Mesenteric fat pad (tissue), 1 donor: ENCODE data around the gene ARSB. TPM values are rescaled to one million over a fixed set of nuclear protein-coding genes. Genes with fewer than 3 reads are reported as not detected.
"Not testable (repeated sequence)": the region's sequence is repeated elsewhere in the genome, so short reads cannot be mapped to it uniquely, and the experiment has no call there.

Source experiments
- DNase-seq: peaks from one replicate; pipeline ENCODE4 v3.0.0-alpha.2; 2020; ENCODE audit warnings: low spot score
- total RNA-seq: library from RNA; stranded (reverse); fragmentation: NEBNext Ultra II Directional; extraction: Animal tissue kit (Norgen Biotek cat#: 25700); gene quantifications from one replicate; pipeline ENCODE4 v1.2.1, GENCODE V29; 2021
- donor health status: DM: yes; HTN: yes; CAD: no.

The ARSB gene
- total RNA-seq, 1 donor from 2014 or later, result 16.7 TPM

- DNase-seq, result no peak
Observed at GRCh38 chr5:78779771-78780616, 205.1 kb downstream of the ARSB start.

- no peak for DNase-seq
Observed at GRCh38 chr5:78779262-78779661, 205.8 kb downstream of the ARSB start.

GRCh38 chr5:78778538-78778937 lies 206.6 kb downstream of the ARSB start:
- DNase-seq, result no peak

- no peak for DNase-seq
Observed at GRCh38 chr5:78777901-78778300, 207.2 kb downstream of the ARSB start.

GRCh38 chr5:78776637-78777036 lies 208.5 kb downstream of the ARSB start:
- DNase-seq, result no peak

- no peak for DNase-seq
Observed at GRCh38 chr5:78773655-78774054, 211.5 kb downstream of the ARSB start.

- no peak for DNase-seq
Observed at GRCh38 chr5:78771260-78772205, 213.6 kb downstream of the ARSB start.

DNA sequence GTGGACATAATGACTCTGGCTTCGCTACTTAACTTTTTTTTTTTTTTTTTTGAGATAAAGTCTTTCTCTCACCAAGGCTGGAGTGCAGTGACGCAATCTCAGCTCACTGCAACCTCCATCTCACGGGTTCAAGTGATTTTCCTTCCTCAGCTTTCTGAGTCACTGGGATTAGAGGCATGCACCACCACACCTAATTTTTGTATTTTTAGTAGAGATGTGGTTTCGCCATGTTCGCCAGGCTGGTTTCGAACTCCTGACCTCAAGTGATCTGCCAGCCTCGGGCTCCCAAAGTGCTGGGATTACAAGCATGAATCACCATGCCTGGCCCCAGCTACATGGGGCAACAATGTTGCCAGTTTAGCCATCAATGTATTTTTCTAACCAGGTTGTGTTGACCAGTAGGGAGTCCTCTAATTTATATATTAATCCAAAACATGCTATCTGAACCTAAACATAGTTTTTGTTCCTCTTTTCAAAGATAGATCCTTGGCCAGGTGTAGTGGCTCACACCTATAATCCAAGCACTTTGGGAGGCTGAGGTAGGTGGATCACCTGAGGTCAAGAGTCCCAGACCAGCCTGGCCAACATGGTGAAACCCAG lies 216.2 kb downstream of the ARSB start:
- no peak for DNase-seq

DNA sequence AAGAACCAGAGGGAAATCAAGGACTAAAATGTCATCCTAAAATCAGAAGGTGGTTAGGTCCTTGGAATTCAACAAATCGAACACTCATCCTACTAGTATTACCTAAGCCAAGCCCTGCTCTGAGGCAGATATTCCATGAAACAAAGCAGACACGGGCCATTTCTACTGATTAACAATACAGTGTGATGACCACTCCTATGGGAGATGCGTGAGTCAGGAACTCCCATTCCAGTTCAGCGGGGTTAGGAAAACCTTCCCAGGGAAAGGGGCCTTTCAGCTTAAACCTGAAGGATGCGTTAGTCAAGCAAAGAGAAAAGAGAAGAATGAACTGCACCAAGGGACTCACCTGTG lies 218.7 kb downstream of the ARSB start:
- no peak for DNase-seq

GRCh38 chr5:78765756-78766411 lies 219.2 kb downstream of the ARSB start:
- no peak for DNase-seq

DNA sequence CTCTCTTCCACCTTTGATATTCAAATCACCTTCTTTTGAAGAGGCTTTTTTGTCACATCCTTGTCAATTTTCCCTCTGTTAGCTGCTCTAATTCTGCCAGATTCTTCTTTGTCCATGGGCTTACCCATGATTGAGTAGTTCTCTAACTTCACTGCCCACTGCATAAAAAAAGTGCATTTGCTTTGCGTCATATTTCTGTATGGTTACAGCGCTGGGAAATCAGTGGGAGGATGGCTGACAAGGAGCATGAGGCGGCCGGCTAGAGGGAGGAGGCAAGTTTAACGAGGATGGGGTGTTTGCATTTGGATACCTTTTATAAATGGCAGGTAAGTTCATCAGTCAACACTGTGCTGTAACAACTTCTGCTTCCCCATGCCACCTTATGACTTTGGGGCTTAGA lies 220.0 kb downstream of the ARSB start:
- no peak for DNase-seq

DNA sequence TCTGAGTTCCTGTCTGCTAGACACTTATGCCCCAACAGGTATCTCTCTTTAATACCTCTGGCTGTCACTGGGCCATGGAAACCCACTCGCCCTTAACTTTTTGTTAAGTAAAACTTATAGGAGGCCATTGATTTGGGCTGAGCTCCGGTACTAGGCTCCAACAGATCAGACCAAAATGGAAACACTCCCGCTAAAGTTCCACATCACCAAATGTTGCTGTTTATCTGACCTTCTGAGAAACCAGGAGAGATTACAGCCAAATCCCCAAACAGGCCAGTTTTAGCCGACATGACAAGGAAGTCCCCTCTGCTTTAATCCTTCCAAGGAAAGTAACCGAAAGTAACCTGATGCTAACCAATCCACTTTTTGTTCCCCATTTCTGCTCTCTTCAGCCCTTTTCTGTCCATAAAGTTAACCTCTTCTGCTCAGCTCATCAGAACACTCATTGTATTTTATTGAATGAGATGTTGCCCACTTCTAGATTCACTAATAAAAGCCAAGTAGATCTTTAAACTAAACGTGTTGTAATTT lies 221.4 kb downstream of the ARSB start:
- DNase-seq, result no peak

GRCh38 chr5:78762743-78763142 lies 222.4 kb downstream of the ARSB start:
- not testable (repeated sequence) for DNase-seq

DNA sequence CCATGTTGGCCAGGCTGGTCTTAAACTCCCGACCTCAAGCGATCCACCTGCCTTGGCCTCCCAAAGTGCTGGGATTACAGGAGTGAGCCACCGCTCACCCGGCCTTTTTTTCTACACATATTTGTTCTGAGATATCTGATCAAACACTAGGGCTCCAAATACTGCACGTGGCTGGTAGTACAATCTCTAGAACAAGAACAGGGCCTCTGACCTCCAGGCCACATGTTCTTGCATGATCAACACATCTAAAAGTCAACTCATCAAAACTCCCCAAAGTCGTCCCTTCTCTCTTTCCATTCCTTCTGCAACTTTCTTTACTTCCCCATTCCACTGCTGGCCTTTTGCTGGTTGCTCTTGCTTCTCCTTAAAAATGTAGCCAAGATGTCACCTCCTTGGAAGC lies 223.3 kb downstream of the ARSB start:
- DNase-seq, result no peak

DNA sequence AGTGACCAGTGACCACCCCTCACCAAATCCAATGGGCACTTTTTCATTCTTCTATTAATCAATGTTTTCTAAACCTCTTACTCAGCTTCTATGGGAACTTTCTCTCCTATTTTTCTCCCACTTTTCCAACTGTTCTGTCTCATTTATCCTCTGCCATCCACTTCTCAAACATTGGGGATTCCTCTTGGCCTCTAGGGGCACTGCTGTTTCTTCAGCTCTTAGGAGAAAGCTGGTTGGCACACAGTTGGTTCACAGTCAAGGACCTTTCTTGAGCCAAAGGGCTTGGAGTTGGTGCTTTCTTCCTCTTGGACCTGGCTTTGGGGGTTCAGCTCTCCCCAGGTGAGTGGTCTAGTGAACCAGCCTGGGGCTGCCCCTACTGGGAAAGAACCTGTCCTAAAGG lies 224.3 kb downstream of the ARSB start:
- no peak for DNase-seq

DNA sequence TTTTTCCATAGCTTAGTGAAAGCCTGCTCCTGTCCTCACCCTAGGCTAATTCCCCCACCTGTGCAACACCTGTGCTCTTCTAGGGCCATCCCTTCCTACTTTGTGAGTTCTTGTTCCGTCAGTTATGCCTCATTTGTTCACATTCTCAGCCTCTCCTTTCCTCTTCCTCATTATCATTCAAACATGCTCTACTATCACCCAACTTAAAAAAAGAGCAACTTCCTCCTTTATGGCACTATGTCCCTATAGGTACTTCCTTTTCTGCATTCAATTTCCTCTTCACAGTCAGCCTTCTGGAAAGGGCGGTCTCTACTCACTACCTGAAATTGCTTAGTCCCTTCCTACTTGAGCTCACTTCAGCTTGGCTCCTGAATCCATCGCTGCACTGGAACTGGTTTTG lies 224.7 kb downstream of the ARSB start:
- no peak for DNase-seq

GRCh38 chr5:78758169-78758839 lies 226.8 kb downstream of the ARSB start:
- no peak for DNase-seq

DNA sequence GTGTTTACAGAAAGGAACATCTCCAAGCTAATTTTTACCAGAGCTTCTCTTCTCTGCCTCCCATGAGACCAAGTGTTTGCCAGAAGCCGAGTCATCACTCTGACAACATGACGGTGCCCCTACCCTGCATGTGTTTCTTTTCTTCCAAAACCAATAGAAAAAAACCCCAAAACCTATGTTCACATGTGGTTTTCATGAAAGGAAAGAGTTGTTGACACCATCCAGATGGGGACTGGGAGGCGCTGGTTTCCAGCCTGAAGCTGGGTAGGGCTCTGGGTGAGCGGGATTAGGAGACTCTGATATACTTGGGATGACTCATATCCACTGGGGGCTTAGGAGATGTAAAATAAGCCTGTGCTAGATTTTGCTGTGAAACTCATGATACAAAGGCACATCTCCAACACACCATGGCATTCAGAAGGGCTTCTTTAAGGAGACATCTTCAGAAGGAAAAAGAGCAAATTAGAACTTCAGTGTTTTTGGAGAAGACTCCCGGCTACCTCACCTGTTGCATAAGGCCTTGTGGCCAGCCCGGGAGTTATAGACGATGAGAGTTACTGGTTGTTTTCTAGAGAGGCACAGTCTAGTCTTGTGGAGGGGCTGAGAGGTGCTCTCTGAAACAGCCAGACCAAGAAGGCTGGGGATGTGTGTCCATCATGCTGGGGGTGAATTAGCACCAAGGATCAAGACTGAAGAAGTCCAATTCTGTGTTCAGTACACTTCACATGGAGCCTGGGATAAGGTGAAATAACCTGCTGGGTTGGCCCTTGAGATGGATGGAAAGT lies 227.6 kb downstream of the ARSB start:
- DNase-seq, result no peak

DNA sequence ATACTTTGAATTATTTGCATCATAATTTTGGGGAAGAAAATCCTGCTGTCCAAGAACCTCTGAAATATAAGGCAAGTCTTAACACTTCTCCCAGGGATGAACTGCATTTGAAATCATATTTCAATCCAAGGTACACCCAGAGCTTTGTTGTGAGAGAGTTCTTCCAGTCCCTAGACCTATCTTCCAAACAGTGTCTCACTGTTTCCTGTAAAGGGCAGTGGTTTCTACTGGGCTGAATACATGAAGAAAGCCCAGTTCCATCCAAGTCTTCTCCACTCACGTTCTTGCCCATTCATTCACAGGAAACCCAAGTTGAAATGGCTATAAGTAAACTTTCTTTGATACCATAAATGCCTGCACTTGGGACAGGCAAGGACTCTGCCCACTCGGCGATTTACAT lies 228.3 kb downstream of the ARSB start:
- DNase-seq, result no peak
